Spleen (tissue), 11 donors: Measurements from ENCODE around the gene TMEM204. TPM values are rescaled to one million over a fixed set of nuclear protein-coding genes. Genes with fewer than 3 reads are reported as not detected.

ENCODE experiments used
- DNase-seq: peaks from one replicate; pipeline ENCODE4 v3.0.0-alpha.2; 2020
- H3K27ac ChIP-seq, 8 donors: fragments of 200-600 bp; sonication (generic) in 7 of 8; 1 replicate in 4 of 8; 2 replicates in 4 of 8; pipeline versions ENCODE4 v1.5.0 to v1.8.0; 2016 to 2021; ENCODE audit warnings: inconsistent platforms in 4 of 8, mild to moderate bottlenecking in 4 of 8, moderate library complexity in 1 of 8
- H3K27me3 ChIP-seq, 7 donors: fragments of 200-600 bp; sonication (generic) in 6 of 7; replicated peaks in 1 of 7; 1 replicate in 4 of 7; 2 replicates in 3 of 7; pipeline versions ENCODE4 v1.5.0 to v1.8.0; 2016 to 2021; ENCODE audit warnings: inconsistent platforms in 3 of 7, mild to moderate bottlenecking in 1 of 7
- H3K36me3 ChIP-seq, 6 donors: fragments of 200-600 bp; sonication (generic) in 5 of 6; 1 replicate in 4 of 6; 2 replicates in 2 of 6; pipeline versions ENCODE4 v1.5.0 to v1.8.0; 2016 to 2021; ENCODE audit warnings: inconsistent platforms in 2 of 6
- H3K4me1 ChIP-seq, 6 donors: fragments of 200-600 bp; sonication (generic) in 5 of 6; 1 replicate in 3 of 6; 2 replicates in 3 of 6; pipeline versions ENCODE4 v1.5.0 to v1.8.0; 2016 to 2021; ENCODE audit warnings: inconsistent platforms in 3 of 6
- H3K4me3 ChIP-seq, 8 donors: fragments of 200-600 bp; sonication (generic) in 7 of 8; 1 replicate in 4 of 8; 2 replicates in 4 of 8; pipeline versions ENCODE4 v1.5.0 to v1.8.0; 2016 to 2021; ENCODE audit warnings: inconsistent platforms in 4 of 8, mild to moderate bottlenecking in 4 of 8, moderate library complexity in 2 of 8
- H3K9me3 ChIP-seq, 8 donors: fragments of 200-600 bp; sonication (generic) in 7 of 8; 1 replicate in 4 of 8; 2 replicates in 4 of 8; pipeline versions ENCODE4 v1.5.0 to v1.8.0; 2016 to 2021; ENCODE audit warnings: inconsistent platforms in 4 of 8
- POLR2A ChIP-seq, 3 donors: fragments of 450-650 bp; IDR thresholded peaks; one replicate each; pipeline ENCODE4 v1.5.1; 2017; ENCODE audit warnings: antibody characterized with exemption in 3 of 3, mild to moderate bottlenecking in 1 of 3
- POLR2AphosphoS5 ChIP-seq, 3 donors: sonication (generic); formaldehyde crosslinking; IDR thresholded peaks; one replicate each; pipeline ENCODE4 v1.5.1; 2017; ENCODE audit warnings: antibody characterized with exemption in 3 of 3
- WGBS, 5 donors: extraction: QIAGEN DNeasy Blood & Tissue Kit in 3 of 5; methylation state at CpG; one replicate each; pipeline versions ENCODE4 v1.1.5 to v1.1.7; 2013 to 2018; 5-methylcytosine and 5-hydroxymethylcytosine counted together
- intact Hi-C: fragments of 100-400 bp; cut with DNase I; formaldehyde crosslinking; loops from one replicate; pipeline ENCODE4 v1.15.0; 2023; ENCODE audit warnings: low total_unique reads
- polyA plus RNA-seq, 3 donors: library from polyadenylated mRNA; stranded (reverse); fragments of 200-250 nt; gene quantifications; one replicate each; pipeline ENCODE4 v1.2.1, GENCODE V29; 2013
- total RNA-seq, 7 donors: library from RNA; depleted of rRNA in 3 of 7; stranded (reverse); fragments of >200 nt in 3 of 7; fragmentation: NEBNext Ultra II Directional in 4 of 7; extraction: Animal tissue kit (Norgen Biotek cat#: 25700) in 4 of 7; gene quantifications; one replicate each; pipeline versions ENCODE4 v1.1.0 to v1.2.1, GENCODE V29; 2016 to 2021
- TF ChIP-seq, protein P1 (sequence below), 11 experiments: fragments of 200-600 bp in 7 of 11; fragments of 450-650 bp in 4 of 11; sonication (generic) in 4 of 11; IDR thresholded peaks in 8 of 11; conservative IDR thresholded peaks in 3 of 11; 1 replicate in 7 of 11; 2 replicates in 4 of 11; pipeline versions ENCODE4 v1.4.0 to v1.8.0; 2016 to 2021; ENCODE audit warnings: antibody characterized with exemption in 11 of 11, inconsistent platforms in 4 of 11, mild to moderate bottlenecking in 1 of 11
- donor health status: healthy with polysubstance abuse.
- donor health status: DM: no; HTN: no; CAD: no; lungs with moderate emphysema.
- donor health status: DM: no; HTN: no; CAD: no.
- donor health status: Bipolar disorder and iron deficiency.
- donor health status: healthy.
- donor health status: DM: no; HTN: no; CAD: no.
- donor health status: DM: yes; HTN: yes; CAD: no.

TMEM204 gene
- total and polyA plus RNA-seq, 10 donors: 10.1 to 47.1 (median 23.1) TPM

GRCh38 chr16:1508494-1509187 lies 24.8 kb upstream of the TMEM204 start:
- peaks cover 0 to 48% (median 15%) of the 10 kb centered on the region in 6 donors for H3K4me1 ChIP-seq
- H3K36me3 ChIP-seq: peaks cover 0 to 77% (median 40%) of the 10 kb centered on the region in 6 donors
- peaks cover 0 to 3% (median 0%) of the 10 kb centered on the region in 8 donors for H3K9me3 ChIP-seq
- WGBS, 5 donors: 83 to 89% (median 88%) methylated on average over 14 to 24 of the region's 24 CpGs
- H3K27ac ChIP-seq: peak overlapping the region in 2 of 8 donors; percentile 43 to 55
- H3K27me3 ChIP-seq: no peaks in the 10 kb centered on the region
- intact Hi-C loops: no loop called here
- no peak for DNase-seq
- H3K4me3 ChIP-seq: no peak overlapping the region
- TF ChIP-seq, protein P1, sequence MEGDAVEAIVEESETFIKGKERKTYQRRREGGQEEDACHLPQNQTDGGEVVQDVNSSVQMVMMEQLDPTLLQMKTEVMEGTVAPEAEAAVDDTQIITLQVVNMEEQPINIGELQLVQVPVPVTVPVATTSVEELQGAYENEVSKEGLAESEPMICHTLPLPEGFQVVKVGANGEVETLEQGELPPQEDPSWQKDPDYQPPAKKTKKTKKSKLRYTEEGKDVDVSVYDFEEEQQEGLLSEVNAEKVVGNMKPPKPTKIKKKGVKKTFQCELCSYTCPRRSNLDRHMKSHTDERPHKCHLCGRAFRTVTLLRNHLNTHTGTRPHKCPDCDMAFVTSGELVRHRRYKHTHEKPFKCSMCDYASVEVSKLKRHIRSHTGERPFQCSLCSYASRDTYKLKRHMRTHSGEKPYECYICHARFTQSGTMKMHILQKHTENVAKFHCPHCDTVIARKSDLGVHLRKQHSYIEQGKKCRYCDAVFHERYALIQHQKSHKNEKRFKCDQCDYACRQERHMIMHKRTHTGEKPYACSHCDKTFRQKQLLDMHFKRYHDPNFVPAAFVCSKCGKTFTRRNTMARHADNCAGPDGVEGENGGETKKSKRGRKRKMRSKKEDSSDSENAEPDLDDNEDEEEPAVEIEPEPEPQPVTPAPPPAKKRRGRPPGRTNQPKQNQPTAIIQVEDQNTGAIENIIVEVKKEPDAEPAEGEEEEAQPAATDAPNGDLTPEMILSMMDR (IDR thresholded peaks at IDR 0.05 in 8 of 11, conservative IDR thresholded peaks at IDR 0.05 in 3 of 11): no peak
- TF ChIP-seq POLR2AphosphoS5 (IDR thresholded peaks at IDR 0.05): no peak
- TF ChIP-seq POLR2A (IDR thresholded peaks at IDR 0.05): no peak

GRCh38 chr16:1509307-1510221 lies 23.9 kb upstream of the TMEM204 start:
- H3K27me3 ChIP-seq: no peaks in the 10 kb centered on the region
- peaks cover 0 to 48% (median 15%) of the 10 kb centered on the region in 6 donors for H3K4me1 ChIP-seq
- peaks cover 0 to 13% (median 8%) of the 10 kb centered on the region in 8 donors for H3K9me3 ChIP-seq
- intact Hi-C loops: no loop called here
- DNase-seq: peak; percentile 81
- H3K36me3 ChIP-seq: peaks cover 0 to 71% (median 36%) of the 10 kb centered on the region in 6 donors
- H3K27ac ChIP-seq: peak overlapping the region in 5 of 8 donors; percentile 23 to 57 (median 46)
- TF ChIP-seq, protein P1 (IDR thresholded peaks at IDR 0.05 in 8 of 11, conservative IDR thresholded peaks at IDR 0.05 in 3 of 11): no peak
- TF ChIP-seq POLR2AphosphoS5 (IDR thresholded peaks at IDR 0.05): peak; percentile 43 to 84 (median 74)
- H3K4me3 ChIP-seq: no peak overlapping the region
- 72 to 91% (median 85%) methylated on average over 22 to 44 of the region's 44 CpGs for WGBS, 5 donors

- TF ChIP-seq, protein P1 (IDR thresholded peaks at IDR 0.05 in 8 of 11, conservative IDR thresholded peaks at IDR 0.05 in 3 of 11): no peak
- no peak for TF ChIP-seq POLR2A (IDR thresholded peaks at IDR 0.05)
- Histone ChIP-seq H3K27me3 (no peaks in the 10 kb centered on the region), H3K27ac (peak overlapping the region in 5 of 8 donors; percentile 23 to 57 (median 46)), H3K4me1 (peaks cover 0 to 48% (median 15%) of the 10 kb centered on the region in 6 donors), H3K4me3 (no peak overlapping the region), H3K9me3 (peaks cover 0 to 20% (median 16%) of the 10 kb centered on the region in 8 donors), H3K36me3 (peaks cover 0 to 64% (median 36%) of the 10 kb centered on the region in 6 donors)
- WGBS, 5 donors: 75 to 89% (median 85%) methylated on average over 9 to 10 of the region's 10 CpGs
- no peak for DNase-seq
- intact Hi-C loops: no loop called here
Observed at GRCh38 chr16:1510272-1510671, 23.2 kb upstream of the TMEM204 start.
